PC-9 (cell line): ENCODE measurements around the gene PAK6.

Source experiments
- CTCF ChIP-seq: fragments of 200-600 bp; sonication (generic); conservative IDR thresholded peaks from 2 replicates; pipeline ENCODE4 v1.6.1; 2017; ENCODE audit warnings: mixed run types, antibody characterized with exemption, mild to moderate bottlenecking, moderate library complexity
- EZH2 ChIP-seq: fragments of 200-600 bp; sonication (generic); IDR thresholded peaks from 2 replicates; pipeline ENCODE4 v1.8.0; 2017; ENCODE audit warnings: antibody characterized with exemption, low read depth

- TF ChIP-seq CTCF (no peak), EZH2 (no peak)
These were observed 49.1 kb downstream of the PAK6 start for GRCh38 chr15:40287968-40288367.
